ENCODE data around the gene PI4KB. TPM values are rescaled to one million over a fixed set of nuclear protein-coding genes. Genes with fewer than 3 reads are reported as not detected.

PI4KB gene
- total RNA-seq, 4 donors from 2014 or later = 54.8 to 79.5 (median 68.9) TPM

DNA sequence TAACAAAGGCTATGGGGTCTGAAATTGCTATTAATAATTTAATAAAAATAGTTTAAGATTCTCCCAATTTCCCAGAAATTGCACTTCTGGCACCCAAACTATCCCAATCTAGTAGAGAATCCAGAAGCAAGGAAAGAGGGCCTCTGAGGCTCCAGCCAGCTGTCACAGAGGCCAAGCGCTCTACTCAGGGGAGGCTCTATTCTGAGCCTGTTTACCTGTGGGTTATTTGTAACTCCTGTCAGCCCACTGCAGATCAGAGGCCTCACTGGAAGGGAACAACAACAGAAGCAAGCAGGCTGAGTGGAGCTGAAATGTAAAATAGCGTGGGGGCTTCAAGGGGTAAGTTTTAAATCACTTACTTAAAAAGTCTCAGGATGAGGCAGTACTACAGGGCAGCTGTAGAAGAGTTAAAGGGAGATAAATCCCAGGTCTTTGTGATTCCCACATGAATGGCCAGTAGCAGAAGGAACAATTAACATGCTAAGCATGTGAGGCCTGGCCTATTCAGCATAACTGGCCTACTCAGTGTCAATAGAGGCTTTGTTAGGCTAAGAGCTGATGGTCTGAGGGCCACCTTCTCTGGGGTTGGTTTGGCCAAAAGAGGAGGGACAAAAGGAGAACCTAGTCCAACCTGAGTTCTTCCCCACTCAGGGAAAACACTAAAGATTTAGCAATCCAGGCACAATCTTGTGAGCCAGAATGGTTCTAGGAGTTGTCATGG lies 32.3 kb downstream of the PI4KB start:
- Histone ChIP-seq H3K4me3 (no peak overlapping the region), H3K27me3 (no peaks in the 10 kb centered on the region), H3K27ac (replicated peaks in 1 of 4) (no peak overlapping the region), H3K36me3 (peaks cover 85 to 100% (median 100%) of the 10 kb centered on the region in 4 donors), H3K4me1 (peaks cover 0 to under 1% (median 0%) of the 10 kb centered on the region in 4 donors), H3K9me3 (no peaks in the 10 kb centered on the region)
- TF ChIP-seq, protein P1, sequence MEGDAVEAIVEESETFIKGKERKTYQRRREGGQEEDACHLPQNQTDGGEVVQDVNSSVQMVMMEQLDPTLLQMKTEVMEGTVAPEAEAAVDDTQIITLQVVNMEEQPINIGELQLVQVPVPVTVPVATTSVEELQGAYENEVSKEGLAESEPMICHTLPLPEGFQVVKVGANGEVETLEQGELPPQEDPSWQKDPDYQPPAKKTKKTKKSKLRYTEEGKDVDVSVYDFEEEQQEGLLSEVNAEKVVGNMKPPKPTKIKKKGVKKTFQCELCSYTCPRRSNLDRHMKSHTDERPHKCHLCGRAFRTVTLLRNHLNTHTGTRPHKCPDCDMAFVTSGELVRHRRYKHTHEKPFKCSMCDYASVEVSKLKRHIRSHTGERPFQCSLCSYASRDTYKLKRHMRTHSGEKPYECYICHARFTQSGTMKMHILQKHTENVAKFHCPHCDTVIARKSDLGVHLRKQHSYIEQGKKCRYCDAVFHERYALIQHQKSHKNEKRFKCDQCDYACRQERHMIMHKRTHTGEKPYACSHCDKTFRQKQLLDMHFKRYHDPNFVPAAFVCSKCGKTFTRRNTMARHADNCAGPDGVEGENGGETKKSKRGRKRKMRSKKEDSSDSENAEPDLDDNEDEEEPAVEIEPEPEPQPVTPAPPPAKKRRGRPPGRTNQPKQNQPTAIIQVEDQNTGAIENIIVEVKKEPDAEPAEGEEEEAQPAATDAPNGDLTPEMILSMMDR (IDR thresholded peaks at IDR 0.05) = no peak
- TF ChIP-seq EP300 (IDR thresholded peaks at IDR 0.05) (no peak), POLR2AphosphoS5 (IDR thresholded peaks at IDR 0.05) (no peak), POLR2A (IDR thresholded peaks at IDR 0.05; ENCODE audit: low read depth) (no peak)
- 88% methylated on average over 2 of the region's 2 CpGs for WGBS
- DNase-seq (ENCODE audit: extremely low spot score) = no peak
- intact Hi-C loops (cut with DNase I) = no loop called here

DNA sequence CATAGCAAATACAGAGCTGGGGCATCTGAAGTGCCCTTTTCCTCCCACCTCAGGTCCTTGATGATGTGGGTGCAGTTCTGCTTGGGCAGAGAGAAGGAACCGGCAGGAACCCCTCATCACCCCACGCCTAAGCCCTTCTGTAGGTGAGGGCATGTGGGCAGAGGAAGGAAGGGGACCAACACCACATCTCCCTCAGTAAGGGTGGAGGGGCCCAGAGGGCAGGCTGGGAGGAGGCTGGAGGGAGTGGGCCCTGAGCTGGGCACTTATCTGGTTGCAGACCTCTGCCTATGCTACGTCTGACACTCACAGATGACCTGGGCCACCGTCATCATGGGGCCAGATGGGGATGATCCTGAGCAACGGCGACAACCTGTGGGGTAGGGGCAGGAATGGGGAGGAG lies 34.1 kb downstream of the PI4KB start:
- H3K4me3 ChIP-seq = no peak overlapping the region
- H3K36me3 ChIP-seq = peaks cover 83 to 100% (median 100%) of the 10 kb centered on the region in 4 donors
- WGBS = 80% methylated on average over 6 of the region's 6 CpGs
- no peak overlapping the region for H3K27ac ChIP-seq (replicated peaks in 1 of 4)
- TF ChIP-seq, protein P1 (IDR thresholded peaks at IDR 0.05) = no peak
- TF ChIP-seq POLR2A (IDR thresholded peaks at IDR 0.05; ENCODE audit: low read depth) (no peak), EP300 (IDR thresholded peaks at IDR 0.05) (no peak), POLR2AphosphoS5 (IDR thresholded peaks at IDR 0.05) (no peak)
- no peak for DNase-seq (ENCODE audit: extremely low spot score)
- H3K27me3 ChIP-seq = no peaks in the 10 kb centered on the region
- intact Hi-C loops (cut with DNase I) = no loop called here
- H3K9me3 ChIP-seq = no peaks in the 10 kb centered on the region
- H3K4me1 ChIP-seq = peaks cover 0 to 15% (median 5%) of the 10 kb centered on the region in 4 donors

DNA sequence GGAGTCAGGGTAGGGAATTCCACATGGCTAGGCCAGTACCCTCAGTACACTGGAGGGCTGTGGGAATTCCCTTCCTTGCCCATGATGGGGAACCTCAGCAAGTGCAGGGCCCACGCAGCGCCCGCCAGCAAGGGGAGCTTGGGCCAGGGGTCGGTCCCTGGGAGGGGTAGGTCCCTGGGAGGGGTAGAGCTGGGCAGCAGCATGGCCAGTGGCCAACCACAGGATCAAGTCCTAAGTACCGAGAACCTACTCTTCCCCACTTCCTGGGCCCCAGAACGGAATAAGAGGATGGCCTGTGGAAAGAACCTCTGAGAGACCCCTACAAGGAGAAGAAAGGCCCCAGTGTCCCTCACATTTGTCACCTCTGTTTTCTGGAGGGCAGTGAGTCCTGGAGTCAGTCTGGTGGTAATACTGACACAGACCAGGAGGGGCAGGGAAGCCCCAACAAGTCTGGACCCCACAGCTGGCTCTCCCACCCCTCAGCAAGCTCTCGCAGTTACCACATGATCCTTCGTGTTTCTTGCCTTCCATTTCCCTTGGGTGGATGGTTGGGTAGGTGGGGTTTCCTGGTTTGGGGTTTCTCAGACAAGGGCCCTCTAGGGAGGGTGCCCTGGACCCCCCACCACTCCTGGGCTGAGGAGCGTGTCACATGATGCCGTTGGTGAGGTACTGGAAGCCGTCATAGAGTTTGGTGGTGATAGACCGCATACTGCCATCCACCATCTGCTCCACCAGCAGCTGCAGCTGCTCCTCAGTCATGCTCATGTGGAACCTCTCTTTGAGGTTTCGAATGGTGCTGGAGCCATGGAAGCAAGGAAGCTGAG lies 34.8 kb downstream of the PI4KB start:
- intact Hi-C loops (cut with DNase I) = no loop called here

DNA sequence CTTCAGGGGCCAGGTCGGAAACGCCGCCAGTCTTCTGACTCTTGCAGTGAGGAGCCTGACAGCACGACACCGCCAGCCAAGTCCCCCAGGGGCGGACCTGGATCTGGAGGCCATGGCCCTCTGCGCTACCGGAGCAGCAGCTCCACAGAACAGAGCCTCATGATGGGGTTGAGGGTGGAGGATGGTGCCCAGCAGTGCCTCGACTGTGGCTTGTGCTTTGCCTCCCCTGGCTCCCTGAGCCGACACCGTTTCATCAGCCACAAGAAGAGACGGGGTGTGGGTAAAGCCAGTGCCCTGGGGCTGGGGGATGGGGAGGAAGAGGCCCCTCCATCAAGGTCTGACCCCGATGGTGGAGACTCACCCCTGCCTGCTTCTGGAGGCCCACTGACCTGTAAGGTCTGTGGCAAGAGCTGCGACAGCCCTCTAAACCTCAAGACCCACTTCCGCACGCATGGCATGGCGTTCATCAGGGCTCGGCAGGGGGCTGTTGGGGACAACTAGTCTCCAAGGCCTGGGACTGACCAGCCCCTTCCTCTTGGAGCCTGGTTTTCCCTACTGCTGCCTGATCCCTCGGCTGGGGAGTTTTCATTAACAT lies 36.4 kb downstream of the PI4KB start:
- Histone ChIP-seq H3K9me3 (no peaks in the 10 kb centered on the region), H3K4me3 (no peak overlapping the region), H3K27me3 (no peaks in the 10 kb centered on the region), H3K4me1 (peaks cover 0 to 25% (median 5%) of the 10 kb centered on the region in 4 donors), H3K27ac (replicated peaks in 1 of 4) (no peak overlapping the region), H3K36me3 (peaks cover 90 to 100% (median 100%) of the 10 kb centered on the region in 4 donors)
- no peak for DNase-seq (ENCODE audit: extremely low spot score)
- intact Hi-C loops (cut with DNase I) = no loop called here
- WGBS = 79% methylated on average over 3 of the region's 19 CpGs
- TF ChIP-seq POLR2AphosphoS5 (IDR thresholded peaks at IDR 0.05) = peak in 1 of 2 donors; percentile 16
- TF ChIP-seq, protein P1 (IDR thresholded peaks at IDR 0.05) = no peak

More for the DNA sequence above, 34.8 kb downstream of the PI4KB start:
- TF ChIP-seq, protein P1 (IDR thresholded peaks at IDR 0.05) = peak in 1 of 3 experiments; percentile 7
- TF ChIP-seq POLR2A (IDR thresholded peaks at IDR 0.05; ENCODE audit: low read depth) (no peak), POLR2AphosphoS5 (IDR thresholded peaks at IDR 0.05) (no peak), EP300 (IDR thresholded peaks at IDR 0.05) (no peak)
- DNase-seq (ENCODE audit: extremely low spot score) = no peak
- peak overlapping the region in 1 of 4 donors; percentile 53 for H3K27ac ChIP-seq (replicated peaks in 1 of 4)
- peaks cover 0 to 15% (median 5%) of the 10 kb centered on the region in 4 donors for H3K4me1 ChIP-seq
- 69% methylated on average over 13 of the region's 13 CpGs for WGBS
- peaks cover 83 to 100% (median 100%) of the 10 kb centered on the region in 4 donors for H3K36me3 ChIP-seq
- H3K4me3 ChIP-seq = no peak overlapping the region
- H3K27me3 ChIP-seq = no peaks in the 10 kb centered on the region
- no peaks in the 10 kb centered on the region for H3K9me3 ChIP-seq
